Measurements from ENCODE around the gene SORBS2. TPM values are rescaled to one million over a fixed set of nuclear protein-coding genes. Genes with fewer than 3 reads are reported as not detected.

SORBS2 gene
- total RNA-seq, 4 donors from 2014 or later, result 640 to 1,569 (median 1,016) TPM

GRCh38 chr4:185744488-185744862, 67.5 kb downstream of the SORBS2 start:
- no peak overlapping the region for H3K4me3 ChIP-seq
- TF ChIP-seq POLR2AphosphoS5 (IDR thresholded peaks at IDR 0.05) (no peak), EP300 (IDR thresholded peaks at IDR 0.05) (no peak), POLR2A (IDR thresholded peaks at IDR 0.05) (no peak), CTCF (IDR thresholded peaks at IDR 0.05) (no peak)
- no peak overlapping the region for H3K27ac ChIP-seq
- H3K4me1 ChIP-seq, result peaks cover 0 to 35% (median 4%) of the 10 kb centered on the region in 3 donors
- no peaks in the 10 kb centered on the region for H3K27me3 ChIP-seq
- H3K36me3 ChIP-seq, result no peaks in the 10 kb centered on the region
- no peak for ATAC-seq
- WGBS, 2 donors (ENCODE audit: low coverage in 1 of 2), result 85 to 100% methylated on average over 1 of the region's 1 CpG
- no peaks in the 10 kb centered on the region for H3K9me3 ChIP-seq

- TF ChIP-seq POLR2A (IDR thresholded peaks at IDR 0.05) (no peak), POLR2AphosphoS5 (IDR thresholded peaks at IDR 0.05) (no peak), EP300 (IDR thresholded peaks at IDR 0.05) (no peak), CTCF (IDR thresholded peaks at IDR 0.05) (no peak)
- no peak overlapping the region for H3K4me3 ChIP-seq
- 72 to 100% methylated on average over 2 of the region's 2 CpGs for WGBS, 2 donors (ENCODE audit: low coverage in 1 of 2)
- no peaks in the 10 kb centered on the region for H3K36me3 ChIP-seq
- H3K9me3 ChIP-seq, result no peaks in the 10 kb centered on the region
- H3K27ac ChIP-seq, result no peak overlapping the region
- peaks cover 0 to 35% (median 9%) of the 10 kb centered on the region in 3 donors for H3K4me1 ChIP-seq
- no peak for ATAC-seq
- H3K27me3 ChIP-seq, result no peaks in the 10 kb centered on the region
Measured at GRCh38 chr4:185743722-185744487, 68.1 kb downstream of the SORBS2 start.

GRCh38 chr4:185742766-185743165, 69.2 kb downstream of the SORBS2 start:
- Histone ChIP-seq H3K27ac (no peak overlapping the region), H3K36me3 (no peaks in the 10 kb centered on the region), H3K27me3 (no peaks in the 10 kb centered on the region), H3K4me1 (peaks cover 0 to 44% (median 12%) of the 10 kb centered on the region in 3 donors), H3K9me3 (no peaks in the 10 kb centered on the region), H3K4me3 (no peak overlapping the region)
- TF ChIP-seq CTCF (IDR thresholded peaks at IDR 0.05), result no peak
- peak; percentile 10 for TF ChIP-seq POLR2AphosphoS5 (IDR thresholded peaks at IDR 0.05)
- TF ChIP-seq EP300 (IDR thresholded peaks at IDR 0.05), result no peak
- ATAC-seq, result no peak
- 67 to 100% methylated on average over 2 to 6 of the region's 8 CpGs for WGBS, 2 donors (ENCODE audit: low coverage in 1 of 2)

GRCh38 chr4:185741795-185742194, 70.2 kb downstream of the SORBS2 start:
- no peaks in the 10 kb centered on the region for H3K36me3 ChIP-seq
- no peaks in the 10 kb centered on the region for H3K27me3 ChIP-seq
- ATAC-seq, result no peak
- peaks cover 2 to 53% (median 21%) of the 10 kb centered on the region in 3 donors for H3K4me1 ChIP-seq
- TF ChIP-seq POLR2A (IDR thresholded peaks at IDR 0.05), result no peak
- H3K4me3 ChIP-seq, result no peak overlapping the region
- peak overlapping the region in 1 of 4 donors; percentile 14 for H3K27ac ChIP-seq
- no peaks in the 10 kb centered on the region for H3K9me3 ChIP-seq
- WGBS, 2 donors (ENCODE audit: low coverage in 1 of 2), result 83 to 95% methylated on average over 1 to 6 of the region's 6 CpGs

- H3K27ac ChIP-seq, result peak overlapping the region in 3 of 4 donors; percentile 67 to 87 (median 87)
- 63 to 78% methylated on average over 1 to 3 of the region's 4 CpGs for WGBS, 2 donors (ENCODE audit: low coverage in 1 of 2)
- ATAC-seq, result no peak
Measured at GRCh38 chr4:185740471-185740873, 71.5 kb downstream of the SORBS2 start.

More at GRCh38 chr4:185740471-185740873, 71.5 kb downstream of the SORBS2 start:
- H3K36me3 ChIP-seq, result no peaks in the 10 kb centered on the region
- TF ChIP-seq EP300 (IDR thresholded peaks at IDR 0.05), result no peak
- TF ChIP-seq POLR2AphosphoS5 (IDR thresholded peaks at IDR 0.05), result no peak
- no peak for TF ChIP-seq CTCF (IDR thresholded peaks at IDR 0.05)
- TF ChIP-seq POLR2A (IDR thresholded peaks at IDR 0.05), result no peak
- H3K4me1 ChIP-seq, result peaks cover 3 to 67% (median 32%) of the 10 kb centered on the region in 3 donors
- H3K9me3 ChIP-seq, result no peaks in the 10 kb centered on the region
- no peaks in the 10 kb centered on the region for H3K27me3 ChIP-seq
- H3K4me3 ChIP-seq, result no peak overlapping the region

All from gastroesophageal sphincter (tissue), 4 donors.